ES-I3 (cell line): ENCODE data around the gene GFRA4.

Experiments used
- H3K36me3 ChIP-seq: 2 replicates; pipeline ENCODE4 v1.6.1; 2013; ENCODE audit warnings: mild to moderate bottlenecking, low read length, control low read depth, moderate library complexity; ENCODE audit not compliant: insufficient read depth
- H3K4me1 ChIP-seq: 2 replicates; pipeline ENCODE4 v1.6.1; 2013; ENCODE audit warnings: mild to moderate bottlenecking, control low read depth, low read length; ENCODE audit not compliant: insufficient read depth
- H3K9ac ChIP-seq: 2 replicates; pipeline ENCODE4 v1.6.1; 2013; ENCODE audit warnings: low read depth, mild to moderate bottlenecking, low read length, moderate library complexity
- H3K9me3 ChIP-seq: 2 replicates; pipeline ENCODE4 v1.6.1; 2013; ENCODE audit warnings: mild to moderate bottlenecking, low read length, moderate library complexity; ENCODE audit not compliant: control insufficient read depth, insufficient read depth

The GFRA4 gene

DNA sequence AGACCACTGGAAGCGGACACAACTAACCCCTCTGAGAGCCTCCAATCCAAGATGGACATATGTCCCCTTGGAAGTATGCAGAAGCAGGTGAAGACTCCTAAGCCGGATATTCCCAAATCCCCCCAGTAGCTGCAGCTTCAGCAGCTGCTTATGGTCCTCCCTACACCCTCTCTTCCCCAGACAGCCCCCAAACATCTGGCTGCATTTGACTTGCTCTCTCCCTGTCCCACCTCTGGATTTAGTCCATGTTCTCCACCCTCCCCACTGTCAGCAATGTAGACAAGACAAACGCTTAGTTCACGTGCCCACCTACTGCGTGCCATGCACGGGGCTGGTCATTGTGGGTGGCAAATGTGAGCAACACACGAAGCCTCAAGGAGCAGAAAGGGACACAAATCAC is 23.2 kb upstream of the GFRA4 start:
- H3K9ac ChIP-seq, result no peak overlapping the region
- H3K4me1 ChIP-seq, result peaks cover 20% of the 10 kb centered on the region
- H3K36me3 ChIP-seq, result no peaks in the 10 kb centered on the region
- H3K9me3 ChIP-seq, result no peaks in the 10 kb centered on the region

DNA sequence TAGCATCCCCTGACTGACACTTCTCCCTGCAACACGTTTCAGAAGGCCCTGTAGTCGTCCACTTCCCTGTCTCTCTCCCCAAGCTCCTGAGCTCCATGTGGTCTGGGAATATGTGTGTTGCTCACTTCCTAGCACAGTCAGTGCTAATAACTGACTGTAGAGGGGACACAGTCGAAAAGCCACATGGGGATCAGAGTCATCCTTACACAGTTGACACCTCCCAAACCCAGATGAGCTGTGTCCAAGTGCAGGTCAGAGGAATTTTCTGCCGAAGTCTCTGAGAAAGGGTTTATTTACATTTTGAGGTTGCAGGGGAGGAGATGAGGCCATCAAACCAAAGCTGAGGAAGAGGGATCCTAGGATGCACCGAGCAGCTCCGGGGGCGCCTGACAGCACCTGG is 22.1 kb upstream of the GFRA4 start:
- H3K36me3 ChIP-seq, result no peaks in the 10 kb centered on the region
- H3K4me1 ChIP-seq, result peaks cover 20% of the 10 kb centered on the region
- H3K9ac ChIP-seq, result no peak overlapping the region
- no peaks in the 10 kb centered on the region for H3K9me3 ChIP-seq

GRCh38 chr20:3681931-3682781 is 19.0 kb upstream of the GFRA4 start, which contains the start of gene ADAM33:
ADAM33 (minus strand) TSS chr20:3682010; CDS start chr20:3682004, 6 bp downstream.
- Histone ChIP-seq H3K4me1 (peaks cover 17% of the 10 kb centered on the region), H3K9me3 (no peaks in the 10 kb centered on the region), H3K9ac (peak within 1 kb of the TSS; percentile 83), H3K36me3 (no peaks in the 10 kb centered on the region)

- H3K36me3 ChIP-seq, result no peaks in the 10 kb centered on the region
- peak overlapping the region; percentile 83 for H3K9ac ChIP-seq
- H3K9me3 ChIP-seq, result no peaks in the 10 kb centered on the region
- peaks cover 14% of the 10 kb centered on the region for H3K4me1 ChIP-seq
Measured at GRCh38 chr20:3681352-3681930, 18.2 kb upstream of the GFRA4 start.

GRCh38 chr20:3680701-3681351 is 17.6 kb upstream of the GFRA4 start:
- H3K36me3 ChIP-seq, result no peaks in the 10 kb centered on the region
- H3K9me3 ChIP-seq, result no peaks in the 10 kb centered on the region
- H3K4me1 ChIP-seq, result peaks cover 14% of the 10 kb centered on the region
- H3K9ac ChIP-seq, result peak overlapping the region; percentile 83; the same call in 1 of the 2 replicates

- peak overlapping the region; percentile 32; the same call in 1 of the 2 replicates for H3K9ac ChIP-seq
- no peaks in the 10 kb centered on the region for H3K36me3 ChIP-seq
- no peaks in the 10 kb centered on the region for H3K9me3 ChIP-seq
- H3K4me1 ChIP-seq, result peaks cover 9% of the 10 kb centered on the region
Measured at GRCh38 chr20:3679749-3680700, 16.8 kb upstream of the GFRA4 start.

DNA sequence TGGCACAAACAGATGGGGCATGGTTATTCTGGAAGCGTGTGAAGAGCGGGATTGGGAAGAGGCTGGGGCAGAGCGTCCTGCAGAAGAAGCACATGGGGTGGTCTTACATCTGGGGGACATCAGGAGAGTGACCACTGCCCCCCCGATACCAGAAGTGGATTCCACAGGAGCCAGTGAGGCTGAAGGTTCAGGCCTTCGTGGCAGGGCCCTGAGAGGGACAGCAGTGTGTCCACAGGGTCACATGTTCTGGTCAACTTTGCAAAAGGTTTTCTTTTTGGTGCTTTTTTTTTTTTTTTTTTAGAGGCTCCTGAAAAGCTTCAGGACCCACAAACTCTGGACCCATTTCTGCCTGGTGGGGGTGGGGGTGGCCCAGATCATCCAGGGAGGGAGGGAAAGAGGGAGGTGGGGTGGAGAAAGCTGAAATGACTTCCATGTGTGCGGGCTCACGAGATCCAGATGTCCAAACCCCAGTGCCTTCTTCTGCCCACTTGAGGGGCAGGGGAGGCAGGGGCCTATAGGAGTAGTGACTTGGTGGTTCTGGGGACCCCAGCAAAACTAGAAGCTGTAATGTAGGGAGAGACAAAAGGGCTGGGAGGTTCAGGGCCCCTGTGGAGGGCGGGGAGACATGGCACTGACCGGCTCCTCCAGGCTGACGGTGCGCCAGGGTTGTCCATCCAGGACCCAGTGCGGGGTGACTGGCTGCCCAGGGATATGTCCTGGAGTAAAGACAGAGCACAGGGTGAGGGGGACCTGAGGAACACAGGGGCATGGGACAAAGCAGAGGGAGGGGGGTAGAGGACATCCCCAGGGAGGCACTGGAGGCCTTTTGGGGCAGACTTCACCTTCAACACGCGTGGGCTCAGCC is 15.9 kb upstream of the GFRA4 start:
- Histone ChIP-seq H3K9ac (no peak overlapping the region), H3K9me3 (no peaks in the 10 kb centered on the region), H3K36me3 (no peaks in the 10 kb centered on the region), H3K4me1 (no peaks in the 10 kb centered on the region; the same call in 1 of the 2 replicates)

- H3K36me3 ChIP-seq, result no peaks in the 10 kb centered on the region
- H3K9me3 ChIP-seq, result no peaks in the 10 kb centered on the region
- H3K4me1 ChIP-seq, result no peaks in the 10 kb centered on the region; the same call in 1 of the 2 replicates
- H3K9ac ChIP-seq, result no peak overlapping the region
Measured at GRCh38 chr20:3678198-3678597, 15.0 kb upstream of the GFRA4 start.

- Histone ChIP-seq H3K9ac (no peak overlapping the region), H3K9me3 (no peaks in the 10 kb centered on the region), H3K36me3 (no peaks in the 10 kb centered on the region), H3K4me1 (no peaks in the 10 kb centered on the region; the same call in 1 of the 2 replicates)
Measured at GRCh38 chr20:3677733-3678132, 14.5 kb upstream of the GFRA4 start.

DNA sequence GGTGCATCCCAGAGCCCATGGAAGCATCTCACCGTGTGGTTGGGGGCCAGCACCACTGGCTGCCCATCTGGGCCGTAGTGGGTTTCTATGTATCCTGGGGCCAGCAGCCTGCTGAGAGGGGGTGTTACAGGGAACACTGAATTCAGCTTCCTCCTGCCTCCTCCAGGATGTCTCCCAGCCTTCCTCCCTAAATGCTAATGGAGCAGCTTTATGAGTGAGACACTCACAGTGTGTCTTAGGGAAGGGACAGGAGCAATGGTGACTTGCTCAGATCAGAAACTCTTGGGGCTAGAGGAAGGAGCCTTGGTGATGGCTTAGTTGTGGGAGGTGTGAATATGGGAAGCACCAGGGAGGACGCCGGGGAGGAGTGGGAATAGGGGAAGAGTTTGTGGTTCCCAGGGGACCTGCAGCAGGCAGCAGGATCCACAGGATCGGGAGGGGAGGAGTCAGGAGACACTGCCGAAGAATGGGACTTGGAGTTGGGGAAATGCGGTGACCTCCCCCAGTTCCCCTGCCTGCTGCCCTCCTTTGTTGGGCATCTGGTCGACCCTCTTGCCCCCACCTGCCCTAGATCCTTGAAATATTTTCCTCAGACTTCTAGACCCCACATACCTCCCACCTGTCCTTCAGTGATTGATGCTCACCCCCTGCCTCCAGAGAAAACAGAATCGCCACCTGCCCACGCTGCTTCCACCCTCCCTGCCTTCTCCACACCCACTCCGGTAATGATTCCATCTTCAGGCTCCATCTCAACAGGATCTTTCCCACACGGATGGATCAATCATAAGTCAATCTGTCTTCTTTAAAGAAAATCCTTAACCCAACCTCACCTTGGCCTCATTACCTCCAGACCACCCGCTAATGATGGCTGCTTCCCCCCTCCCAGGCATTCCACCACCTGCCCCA is 12.0 kb upstream of the GFRA4 start:
- Histone ChIP-seq H3K4me1 (peaks cover under 1% of the 10 kb centered on the region; the same call in 1 of the 2 replicates), H3K9ac (no peak overlapping the region), H3K9me3 (no peaks in the 10 kb centered on the region), H3K36me3 (no peaks in the 10 kb centered on the region)

GRCh38 chr20:3674447-3674846 is 11.2 kb upstream of the GFRA4 start:
- no peak overlapping the region for H3K9ac ChIP-seq
- H3K9me3 ChIP-seq, result no peaks in the 10 kb centered on the region
- H3K4me1 ChIP-seq, result peaks cover 5% of the 10 kb centered on the region; the same call in 1 of the 2 replicates
- no peaks in the 10 kb centered on the region for H3K36me3 ChIP-seq

GRCh38 chr20:3673221-3674070 is 10.2 kb upstream of the GFRA4 start:
- Histone ChIP-seq H3K9ac (no peak overlapping the region), H3K9me3 (no peaks in the 10 kb centered on the region), H3K36me3 (no peaks in the 10 kb centered on the region), H3K4me1 (peaks cover 5% of the 10 kb centered on the region; the same call in 1 of the 2 replicates)
